IMR-90 (cell line): Measurements from ENCODE around the gene WIPI1.

ENCODE experiments used
- POLR2A ChIP-seq: IDR thresholded peaks from 2 replicates; pipeline ENCODE4 v1.6.1; 2012; ENCODE audit warnings: mild to moderate bottlenecking, low read depth, low read length
- RFX5 ChIP-seq: IDR thresholded peaks from 2 replicates; pipeline ENCODE4 v1.8.0; 2012; ENCODE audit warnings: low read depth, mild to moderate bottlenecking, low read length, moderate library complexity
- TF ChIP-seq, protein P1 (sequence below): fragments of 150-350 bp; IDR thresholded peaks from 2 replicates; pipeline ENCODE4 v1.6.1; 2017; ENCODE audit warnings: mild to moderate bottlenecking, antibody characterized with exemption, low read length, low read depth

DNA sequence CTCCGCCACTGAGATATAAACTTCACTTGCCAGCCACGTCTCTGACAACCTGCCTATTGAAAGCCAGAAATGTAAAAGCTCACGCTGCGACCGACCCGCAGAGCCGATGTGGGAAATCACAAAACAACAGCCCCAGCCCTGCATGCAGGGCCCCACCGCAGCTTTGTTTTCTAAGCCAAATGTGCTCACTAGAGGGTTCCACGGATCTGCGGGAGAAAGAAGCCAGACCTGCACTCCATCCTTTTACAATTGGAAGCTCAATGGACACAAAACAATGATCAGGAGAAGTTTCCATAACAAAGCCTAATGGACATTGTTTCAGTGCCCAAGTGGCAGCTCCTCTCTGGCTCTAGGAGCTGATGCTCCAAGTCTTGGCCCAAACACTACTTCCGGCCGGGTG is 33.1 kb downstream of the WIPI1 start:
- TF ChIP-seq, protein P1, sequence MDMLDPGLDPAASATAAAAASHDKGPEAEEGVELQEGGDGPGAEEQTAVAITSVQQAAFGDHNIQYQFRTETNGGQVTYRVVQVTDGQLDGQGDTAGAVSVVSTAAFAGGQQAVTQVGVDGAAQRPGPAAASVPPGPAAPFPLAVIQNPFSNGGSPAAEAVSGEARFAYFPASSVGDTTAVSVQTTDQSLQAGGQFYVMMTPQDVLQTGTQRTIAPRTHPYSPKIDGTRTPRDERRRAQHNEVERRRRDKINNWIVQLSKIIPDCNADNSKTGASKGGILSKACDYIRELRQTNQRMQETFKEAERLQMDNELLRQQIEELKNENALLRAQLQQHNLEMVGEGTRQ = no peak
- TF ChIP-seq POLR2A = no peak
- no peak for TF ChIP-seq RFX5
